Measurements from ENCODE around the gene ABI3BP.

ABI3BP gene

DNA sequence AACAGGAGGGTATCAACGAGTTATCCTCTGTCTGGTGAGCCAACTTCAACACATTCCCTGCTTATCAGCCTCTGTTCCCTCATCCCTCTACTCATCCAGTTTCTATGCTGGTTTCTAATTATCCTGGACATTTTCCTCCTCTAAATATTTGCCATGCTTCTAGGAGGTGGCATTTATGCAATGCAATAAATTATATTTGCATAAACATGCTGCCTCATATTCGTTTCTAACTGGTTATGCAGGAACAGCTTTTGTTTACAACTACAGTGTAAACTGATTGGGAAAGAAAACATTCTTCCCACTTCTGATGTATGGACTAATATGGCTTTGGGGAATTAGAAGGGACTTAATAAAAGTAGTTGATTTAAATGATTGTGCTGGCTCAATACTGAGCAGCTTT, 161.6 kb downstream of the ABI3BP start:
- no peaks in the 10 kb centered on the region for H3K9me3 ChIP-seq (ENCODE audit: control insufficient read depth, low read length)
- H3K4me1 ChIP-seq (ENCODE audit: control insufficient read depth, insufficient read depth, low read length, poor library complexity, severe bottlenecking): no peaks in the 10 kb centered on the region
- no peaks in the 10 kb centered on the region for H3K36me3 ChIP-seq (ENCODE audit: control insufficient read depth, insufficient read depth, low read length)
- H3K4me3 ChIP-seq (ENCODE audit: insufficient read depth, low read depth, low read length, poor library complexity, severe bottlenecking): no peak overlapping the region
- H3K27ac ChIP-seq (ENCODE audit: insufficient read depth, low read length, poor library complexity, severe bottlenecking): no peak overlapping the region
- no peak for DNase-seq
- no peaks in the 10 kb centered on the region for H3K27me3 ChIP-seq (replicated peaks; ENCODE audit: control insufficient read depth, insufficient read depth, low read length, poor library complexity, severe bottlenecking)

DNA sequence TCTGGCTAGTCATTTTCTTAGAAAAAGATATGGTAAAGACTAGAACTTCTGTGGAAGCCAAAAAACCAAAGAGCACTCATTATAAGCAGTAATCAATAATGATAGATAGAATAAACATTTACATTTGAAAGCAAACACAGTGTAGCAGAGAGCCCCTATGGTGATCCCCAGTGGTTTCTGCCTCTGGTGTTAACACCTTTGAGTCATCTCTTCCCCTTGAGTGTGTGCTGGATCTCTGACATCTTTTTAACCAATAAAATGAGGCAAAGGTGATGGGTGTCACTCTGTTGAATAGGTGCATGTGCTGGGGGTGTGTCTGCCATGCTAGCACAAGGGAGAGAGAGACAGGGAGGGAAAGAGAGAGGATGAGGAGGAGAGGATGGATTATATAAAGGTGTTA, 162.3 kb downstream of the ABI3BP start:
- Histone ChIP-seq H3K36me3 (ENCODE audit: control insufficient read depth, insufficient read depth, low read length) (no peaks in the 10 kb centered on the region), H3K4me3 (ENCODE audit: insufficient read depth, low read depth, low read length, poor library complexity, severe bottlenecking) (no peak overlapping the region), H3K9me3 (ENCODE audit: control insufficient read depth, low read length) (no peaks in the 10 kb centered on the region), H3K4me1 (ENCODE audit: control insufficient read depth, insufficient read depth, low read length, poor library complexity, severe bottlenecking) (no peaks in the 10 kb centered on the region), H3K27ac (ENCODE audit: insufficient read depth, low read length, poor library complexity, severe bottlenecking) (no peak overlapping the region), H3K27me3 (replicated peaks; ENCODE audit: control insufficient read depth, insufficient read depth, low read length, poor library complexity, severe bottlenecking) (no peaks in the 10 kb centered on the region)
- no peak for DNase-seq

DNA sequence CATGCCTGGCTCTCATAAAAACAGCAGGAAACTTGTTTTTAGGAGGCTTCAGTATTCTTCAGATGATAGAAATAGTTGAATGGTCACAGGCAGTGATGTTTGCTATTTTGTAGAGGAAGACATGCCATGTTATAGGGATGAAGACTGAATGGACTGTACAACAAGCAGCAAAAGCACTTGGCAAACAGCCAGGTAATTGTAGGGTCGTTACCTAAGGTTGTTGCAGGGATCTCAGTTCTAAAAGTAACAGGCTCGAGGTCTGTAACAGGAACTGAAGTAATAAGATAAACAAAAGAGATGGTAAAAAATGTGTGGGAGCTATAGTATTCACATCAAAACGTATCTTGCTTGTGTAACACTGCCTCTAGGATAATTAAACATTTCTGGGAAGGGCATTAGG, 167.6 kb downstream of the ABI3BP start:
- Histone ChIP-seq H3K27me3 (replicated peaks; ENCODE audit: control insufficient read depth, insufficient read depth, low read length, poor library complexity, severe bottlenecking) (no peaks in the 10 kb centered on the region), H3K9me3 (ENCODE audit: control insufficient read depth, low read length) (no peaks in the 10 kb centered on the region), H3K27ac (ENCODE audit: insufficient read depth, low read length, poor library complexity, severe bottlenecking) (no peak overlapping the region), H3K36me3 (ENCODE audit: control insufficient read depth, insufficient read depth, low read length) (no peaks in the 10 kb centered on the region), H3K4me1 (ENCODE audit: control insufficient read depth, insufficient read depth, low read length, poor library complexity, severe bottlenecking) (no peaks in the 10 kb centered on the region), H3K4me3 (ENCODE audit: insufficient read depth, low read depth, low read length, poor library complexity, severe bottlenecking) (no peak overlapping the region)
- DNase-seq: no peak

DNA sequence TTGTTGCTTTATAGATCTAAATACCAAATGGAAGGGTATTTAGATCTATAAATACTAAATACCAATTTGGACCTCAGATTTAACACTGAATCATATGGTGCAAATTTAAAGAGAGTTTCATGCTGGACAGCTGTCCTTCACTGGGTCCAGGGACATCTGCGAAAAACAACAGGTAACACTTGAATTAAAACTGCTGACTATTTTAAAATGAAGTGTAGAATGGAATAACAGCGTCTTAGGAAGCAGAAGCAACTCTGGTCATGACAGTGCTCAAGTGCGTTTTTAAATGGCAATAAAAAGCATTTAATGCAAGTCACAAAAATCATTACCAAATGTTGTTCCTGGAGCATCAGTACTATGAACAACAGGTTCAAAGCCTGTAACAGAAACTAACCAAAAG, 177.6 kb downstream of the ABI3BP start:
- no peaks in the 10 kb centered on the region for H3K36me3 ChIP-seq (ENCODE audit: control insufficient read depth, insufficient read depth, low read length)
- no peaks in the 10 kb centered on the region for H3K27me3 ChIP-seq (replicated peaks; ENCODE audit: control insufficient read depth, insufficient read depth, low read length, poor library complexity, severe bottlenecking)
- no peak overlapping the region for H3K27ac ChIP-seq (ENCODE audit: insufficient read depth, low read length, poor library complexity, severe bottlenecking)
- no peaks in the 10 kb centered on the region for H3K9me3 ChIP-seq (ENCODE audit: control insufficient read depth, low read length)
- H3K4me1 ChIP-seq (ENCODE audit: control insufficient read depth, insufficient read depth, low read length, poor library complexity, severe bottlenecking): no peaks in the 10 kb centered on the region
- no peak overlapping the region for H3K4me3 ChIP-seq (ENCODE audit: insufficient read depth, low read depth, low read length, poor library complexity, severe bottlenecking)
- no peak for DNase-seq

DNA sequence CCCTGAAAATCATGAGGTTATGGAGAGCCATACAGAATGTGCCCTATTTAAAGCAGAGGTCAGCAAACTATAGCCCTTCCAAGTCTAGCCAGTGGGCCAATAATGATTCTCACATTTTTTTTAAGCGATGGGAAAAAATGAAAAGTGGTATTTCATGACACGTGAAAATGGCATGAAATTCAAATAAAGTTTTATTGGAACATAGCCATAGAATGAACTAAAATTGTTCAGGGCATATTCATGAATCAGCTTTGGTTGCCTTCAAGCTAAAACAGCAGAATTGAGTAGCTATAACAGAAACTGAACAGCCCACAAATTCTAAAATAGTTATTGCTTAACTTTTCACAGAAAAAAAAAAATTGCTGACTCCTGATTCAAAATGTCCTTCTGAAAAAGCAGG, 179.4 kb downstream of the ABI3BP start:
- no peaks in the 10 kb centered on the region for H3K4me1 ChIP-seq (ENCODE audit: control insufficient read depth, insufficient read depth, low read length, poor library complexity, severe bottlenecking)
- no peak overlapping the region for H3K4me3 ChIP-seq (ENCODE audit: insufficient read depth, low read depth, low read length, poor library complexity, severe bottlenecking)
- H3K27me3 ChIP-seq (replicated peaks; ENCODE audit: control insufficient read depth, insufficient read depth, low read length, poor library complexity, severe bottlenecking): no peaks in the 10 kb centered on the region
- no peak overlapping the region for H3K27ac ChIP-seq (ENCODE audit: insufficient read depth, low read length, poor library complexity, severe bottlenecking)
- no peak for DNase-seq
- H3K9me3 ChIP-seq (ENCODE audit: control insufficient read depth, low read length): no peaks in the 10 kb centered on the region
- H3K36me3 ChIP-seq (ENCODE audit: control insufficient read depth, insufficient read depth, low read length): no peaks in the 10 kb centered on the region

DNA sequence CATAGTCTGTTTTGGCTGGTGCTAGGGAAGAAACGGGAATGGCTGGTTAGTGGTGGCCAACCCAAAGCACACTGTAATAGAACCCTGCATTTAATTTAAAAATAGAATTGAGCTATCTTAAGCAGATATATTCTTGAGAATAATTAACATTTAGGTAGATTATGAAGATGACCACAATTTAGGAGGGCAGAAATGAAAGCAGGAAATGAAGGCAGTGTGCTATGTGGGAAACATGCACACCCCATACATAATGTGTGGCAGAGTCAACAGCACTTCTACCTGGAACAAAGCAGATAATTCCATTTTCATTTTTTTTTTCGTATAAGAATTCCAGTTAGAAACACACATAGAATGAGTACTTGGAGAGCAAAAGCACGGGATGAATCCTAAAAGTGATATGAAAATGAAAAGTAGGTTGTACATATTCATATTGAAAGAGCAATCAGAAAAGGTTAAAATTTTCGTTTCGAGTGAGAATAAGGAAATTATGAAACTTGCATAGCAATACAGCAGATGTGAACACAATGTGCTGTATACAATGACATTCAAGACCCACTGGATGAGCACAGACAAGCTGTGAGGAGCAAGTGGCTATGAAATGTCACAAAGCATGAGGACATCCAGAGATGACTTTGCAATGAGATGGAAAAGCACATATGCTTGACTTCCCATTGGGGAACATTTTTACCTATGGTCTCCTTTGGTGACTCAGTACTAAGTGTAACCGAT, 181.3 kb downstream of the ABI3BP start:
- no peaks in the 10 kb centered on the region for H3K27me3 ChIP-seq (replicated peaks; ENCODE audit: control insufficient read depth, insufficient read depth, low read length, poor library complexity, severe bottlenecking)
- no peaks in the 10 kb centered on the region for H3K36me3 ChIP-seq (ENCODE audit: control insufficient read depth, insufficient read depth, low read length)
- no peak overlapping the region for H3K4me3 ChIP-seq (ENCODE audit: insufficient read depth, low read depth, low read length, poor library complexity, severe bottlenecking)
- no peak for DNase-seq
- H3K9me3 ChIP-seq (ENCODE audit: control insufficient read depth, low read length): no peaks in the 10 kb centered on the region
- no peak overlapping the region for H3K27ac ChIP-seq (ENCODE audit: insufficient read depth, low read length, poor library complexity, severe bottlenecking)
- H3K4me1 ChIP-seq (ENCODE audit: control insufficient read depth, insufficient read depth, low read length, poor library complexity, severe bottlenecking): no peaks in the 10 kb centered on the region

DNA sequence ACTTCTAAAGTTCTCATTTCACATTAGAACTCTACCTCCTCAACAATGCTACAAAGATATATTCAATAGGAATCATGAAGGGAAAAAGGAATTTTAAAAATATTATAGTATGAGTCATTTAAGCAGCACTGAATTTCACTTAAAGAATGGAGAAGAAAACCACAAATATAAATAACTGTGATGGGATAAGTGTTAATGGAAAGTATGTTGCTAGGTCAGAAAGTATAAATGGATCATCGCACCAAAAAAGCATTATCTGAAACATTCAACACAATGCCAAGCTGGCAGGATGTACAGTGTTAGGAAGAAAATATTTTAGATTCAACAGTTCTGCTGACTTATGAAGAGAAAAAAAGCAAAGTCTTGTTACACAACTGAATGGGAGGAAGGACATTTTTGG, 182.6 kb downstream of the ABI3BP start:
- H3K4me1 ChIP-seq (ENCODE audit: control insufficient read depth, insufficient read depth, low read length, poor library complexity, severe bottlenecking): no peaks in the 10 kb centered on the region
- no peak overlapping the region for H3K4me3 ChIP-seq (ENCODE audit: insufficient read depth, low read depth, low read length, poor library complexity, severe bottlenecking)
- no peaks in the 10 kb centered on the region for H3K9me3 ChIP-seq (ENCODE audit: control insufficient read depth, low read length)
- no peak for DNase-seq
- no peaks in the 10 kb centered on the region for H3K36me3 ChIP-seq (ENCODE audit: control insufficient read depth, insufficient read depth, low read length)
- H3K27me3 ChIP-seq (replicated peaks; ENCODE audit: control insufficient read depth, insufficient read depth, low read length, poor library complexity, severe bottlenecking): no peaks in the 10 kb centered on the region
- H3K27ac ChIP-seq (ENCODE audit: insufficient read depth, low read length, poor library complexity, severe bottlenecking): no peak overlapping the region

DNA sequence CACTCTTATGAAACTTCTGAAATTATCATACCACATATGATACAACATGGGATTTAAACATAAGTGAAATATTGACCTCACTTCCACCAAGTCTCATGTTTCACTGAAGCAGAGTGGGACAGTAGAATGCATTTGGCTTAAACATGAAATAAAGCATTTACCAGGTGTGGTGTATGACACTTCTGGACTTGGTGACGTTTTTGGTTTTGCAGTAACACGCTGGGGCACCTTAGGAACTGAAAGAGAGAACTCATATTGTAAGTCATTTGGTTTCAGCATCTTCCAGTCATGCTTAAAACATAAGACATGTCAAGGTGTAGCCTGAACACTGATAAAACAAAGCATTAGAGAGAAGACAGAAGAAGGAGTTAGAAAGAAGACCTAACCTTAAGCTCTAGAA, 188.6 kb downstream of the ABI3BP start:
- H3K9me3 ChIP-seq (ENCODE audit: control insufficient read depth, low read length): no peaks in the 10 kb centered on the region
- H3K27ac ChIP-seq (ENCODE audit: insufficient read depth, low read length, poor library complexity, severe bottlenecking): no peak overlapping the region
- H3K4me1 ChIP-seq (ENCODE audit: control insufficient read depth, insufficient read depth, low read length, poor library complexity, severe bottlenecking): no peaks in the 10 kb centered on the region
- no peak overlapping the region for H3K4me3 ChIP-seq (ENCODE audit: insufficient read depth, low read depth, low read length, poor library complexity, severe bottlenecking)
- no peaks in the 10 kb centered on the region for H3K27me3 ChIP-seq (replicated peaks; ENCODE audit: control insufficient read depth, insufficient read depth, low read length, poor library complexity, severe bottlenecking)
- no peaks in the 10 kb centered on the region for H3K36me3 ChIP-seq (ENCODE audit: control insufficient read depth, insufficient read depth, low read length)
- no peak for DNase-seq

DNA sequence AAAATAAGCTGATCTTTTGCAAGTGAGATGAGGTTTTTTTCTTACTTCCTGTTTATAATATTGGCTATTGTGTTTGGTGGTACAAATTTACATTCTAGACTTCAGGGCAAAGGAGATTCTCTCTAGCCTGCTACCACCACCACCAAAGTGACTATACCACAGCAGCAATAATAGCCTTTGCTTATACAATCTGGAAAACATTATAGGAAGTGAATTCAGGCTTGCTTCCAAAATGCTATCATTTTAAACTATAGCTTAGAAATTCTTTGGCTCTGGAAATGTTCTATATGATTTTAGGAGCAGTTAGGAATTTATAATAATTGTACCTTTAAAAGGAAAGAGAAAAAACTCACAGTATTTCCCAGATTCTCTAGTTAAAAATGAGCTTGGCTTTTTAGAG, 189.5 kb downstream of the ABI3BP start:
- no peaks in the 10 kb centered on the region for H3K9me3 ChIP-seq (ENCODE audit: control insufficient read depth, low read length)
- DNase-seq: no peak
- H3K4me1 ChIP-seq (ENCODE audit: control insufficient read depth, insufficient read depth, low read length, poor library complexity, severe bottlenecking): no peaks in the 10 kb centered on the region
- no peak overlapping the region for H3K4me3 ChIP-seq (ENCODE audit: insufficient read depth, low read depth, low read length, poor library complexity, severe bottlenecking)
- H3K27me3 ChIP-seq (replicated peaks; ENCODE audit: control insufficient read depth, insufficient read depth, low read length, poor library complexity, severe bottlenecking): no peaks in the 10 kb centered on the region
- no peaks in the 10 kb centered on the region for H3K36me3 ChIP-seq (ENCODE audit: control insufficient read depth, insufficient read depth, low read length)
- no peak overlapping the region for H3K27ac ChIP-seq (ENCODE audit: insufficient read depth, low read length, poor library complexity, severe bottlenecking)

DNA sequence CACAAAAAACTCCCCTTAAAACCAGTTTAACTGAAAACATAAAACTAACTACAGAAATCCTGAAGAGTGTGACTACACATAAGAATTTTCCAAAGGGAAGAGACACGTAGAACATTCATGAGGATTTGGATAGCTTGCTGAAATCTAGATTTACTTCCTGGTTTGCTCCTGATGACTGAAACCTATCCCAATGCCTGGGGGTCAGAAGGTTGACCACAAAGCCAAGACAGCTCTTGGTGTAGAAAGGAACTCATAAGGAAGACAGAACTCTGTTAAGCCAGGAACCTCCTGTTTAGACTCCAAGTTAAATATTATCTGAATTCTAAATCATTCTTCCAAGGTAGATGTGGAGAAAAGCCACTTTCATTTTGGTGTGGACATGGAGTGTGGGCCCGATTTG, 191.1 kb downstream of the ABI3BP start:
- no peak overlapping the region for H3K27ac ChIP-seq (ENCODE audit: insufficient read depth, low read length, poor library complexity, severe bottlenecking)

More for the DNA sequence above, 191.1 kb downstream of the ABI3BP start:
- Histone ChIP-seq H3K9me3 (ENCODE audit: control insufficient read depth, low read length) (no peaks in the 10 kb centered on the region), H3K4me1 (ENCODE audit: control insufficient read depth, insufficient read depth, low read length, poor library complexity, severe bottlenecking) (no peaks in the 10 kb centered on the region), H3K27me3 (replicated peaks; ENCODE audit: control insufficient read depth, insufficient read depth, low read length, poor library complexity, severe bottlenecking) (no peaks in the 10 kb centered on the region), H3K36me3 (ENCODE audit: control insufficient read depth, insufficient read depth, low read length) (no peaks in the 10 kb centered on the region), H3K4me3 (ENCODE audit: insufficient read depth, low read depth, low read length, poor library complexity, severe bottlenecking) (no peak overlapping the region)
- DNase-seq: no peak
